H1 (cell line): ENCODE measurements around the gene NID2.

ENCODE experiments used
- BACH1 ChIP-seq: IDR thresholded peaks from 2 replicates; pipeline ENCODE4 v1.6.1; 2012; ENCODE audit warnings: low read length, improper control_type of control experiment
- CBX5 ChIP-seq: fragments of 300-800, 300-1000 bp; sonication (generic); IDR thresholded peaks from 2 replicates; pipeline ENCODE4 v1.7.1; 2016; ENCODE audit warnings: antibody characterized with exemption, low read length, low read depth
- CBX8 ChIP-seq: fragments of 300-800, 300-1000 bp; sonication (generic); IDR thresholded peaks from 2 replicates; pipeline ENCODE4 v1.7.1; 2016; ENCODE audit warnings: low read depth, low read length, borderline replicate concordance
- CHD2 ChIP-seq: IDR thresholded peaks from 2 replicates; pipeline ENCODE4 v1.6.1; 2012; ENCODE audit warnings: low read length, improper control_type of control experiment
- CTCF ChIP-seq, 3 experiments: IDR thresholded peaks; 1 replicate in 2 of 3; 2 replicates in 1 of 3; pipeline versions ENCODE4 v1.5.1 to v1.6.1; 2011; ENCODE audit warnings: low read length in 3 of 3, mild to moderate bottlenecking in 3 of 3, inconsistent platforms in 2 of 3, low read depth in 1 of 3, moderate library complexity in 1 of 3; ENCODE audit not compliant: insufficient read depth in 1 of 3; ENCODE audit errors: control extremely low read depth in 1 of 3
- EGR1 ChIP-seq: IDR thresholded peaks from 2 replicates; pipeline ENCODE4 v1.6.1; 2011; ENCODE audit warnings: low read depth, low read length, borderline replicate concordance
- EP300 ChIP-seq, 2 experiments: IDR thresholded peaks; 1 replicate in 1 of 2; 2 replicates in 1 of 2; pipeline ENCODE4 v1.6.1; 2011 to 2012; ENCODE audit warnings: low read depth in 2 of 2, low read length in 2 of 2, mild to moderate bottlenecking in 2 of 2, borderline replicate concordance in 1 of 2, inconsistent platforms in 1 of 2, moderate library complexity in 1 of 2
- GABPA ChIP-seq: IDR thresholded peaks from 2 replicates; pipeline ENCODE4 v1.6.1; 2011; ENCODE audit warnings: mild to moderate bottlenecking, low read length, moderate library complexity, borderline replicate concordance; ENCODE audit not compliant: insufficient read depth
- HDAC2 ChIP-seq, 2 experiments: fragments of 300-600 bp in 1 of 2; sonication (generic) in 1 of 2; IDR thresholded peaks; 2 replicates each; pipeline ENCODE4 v1.6.1; 2011 to 2012; ENCODE audit warnings: low read depth in 2 of 2, low read length in 2 of 2, mild to moderate bottlenecking in 2 of 2, moderate library complexity in 2 of 2, borderline replicate concordance in 1 of 2, inconsistent platforms in 1 of 2
- POLR2AphosphoS5 ChIP-seq: IDR thresholded peaks from 2 replicates; pipeline ENCODE4 v1.6.1; 2011; ENCODE audit warnings: low read depth, low read length
- RXRA ChIP-seq: IDR thresholded peaks from 2 replicates; pipeline ENCODE4 v1.6.1; 2011; ENCODE audit warnings: low read depth, mild to moderate bottlenecking, low read length, moderate library complexity; ENCODE audit not compliant: insufficient read depth
- SIN3A ChIP-seq, 2 experiments: IDR thresholded peaks in 1 of 2; conservative IDR thresholded peaks in 1 of 2; 2 replicates each; pipeline ENCODE4 v1.6.1; 2011 to 2012; ENCODE audit warnings: low read length in 2 of 2, improper control_type of control experiment in 1 of 2, low read depth in 1 of 2, mild to moderate bottlenecking in 1 of 2
- TEAD4 ChIP-seq: IDR thresholded peaks from 2 replicates; pipeline ENCODE4 v1.6.1; 2012; ENCODE audit warnings: low read depth, low read length, inconsistent platforms, mixed read lengths
- TF ChIP-seq, protein P1 (sequence below): IDR thresholded peaks from 2 replicates; pipeline ENCODE4 v1.6.1; 2012; ENCODE audit warnings: inconsistent platforms

- no peak for TF ChIP-seq CBX5
- TF ChIP-seq TEAD4 = no peak
- no peak for TF ChIP-seq POLR2AphosphoS5
- TF ChIP-seq SIN3A (conservative IDR thresholded peaks at IDR 0.05 in 1 of 2, IDR thresholded peaks at IDR 0.05 in 1 of 2; ENCODE audit: low read depth in 1 of 2, low read length in 2 of 2) = no peak
- no peak for TF ChIP-seq HDAC2 (IDR thresholded peaks at IDR 0.05; ENCODE audit: borderline replicate concordance in 1 of 2, low read depth in 2 of 2, low read length in 2 of 2)
- no peak for TF ChIP-seq EGR1
- no peak for TF ChIP-seq GABPA
- no peak for TF ChIP-seq EP300 (IDR thresholded peaks at IDR 0.05; ENCODE audit: borderline replicate concordance in 1 of 2, low read depth in 2 of 2, low read length in 2 of 2)
- TF ChIP-seq, protein P1, sequence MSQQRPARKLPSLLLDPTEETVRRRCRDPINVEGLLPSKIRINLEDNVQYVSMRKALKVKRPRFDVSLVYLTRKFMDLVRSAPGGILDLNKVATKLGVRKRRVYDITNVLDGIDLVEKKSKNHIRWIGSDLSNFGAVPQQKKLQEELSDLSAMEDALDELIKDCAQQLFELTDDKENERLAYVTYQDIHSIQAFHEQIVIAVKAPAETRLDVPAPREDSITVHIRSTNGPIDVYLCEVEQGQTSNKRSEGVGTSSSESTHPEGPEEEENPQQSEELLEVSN = no peak
- TF ChIP-seq BACH1 = no peak
- no peak for TF ChIP-seq CTCF (IDR thresholded peaks at IDR 0.05; ENCODE audit: control extremely low read depth in 1 of 3, insufficient read depth in 1 of 3, low read depth in 1 of 3, low read length in 3 of 3)
- no peak for TF ChIP-seq CBX8
- no peak for TF ChIP-seq RXRA
- no peak for TF ChIP-seq CHD2
Measured at GRCh38 chr14:52108823-52109222, 40.0 kb upstream of the NID2 start.
